ENCODE data around the gene LDLRAD3. TPM values are rescaled to one million over a fixed set of nuclear protein-coding genes. Genes with fewer than 3 reads are reported as not detected.
"Not testable (repeated sequence)": the region's sequence is repeated elsewhere in the genome, so short reads cannot be mapped to it uniquely, and the experiment has no call there.

Gene LDLRAD3
- total RNA-seq, 1 experiment from 2014 or later: not detected

DNA sequence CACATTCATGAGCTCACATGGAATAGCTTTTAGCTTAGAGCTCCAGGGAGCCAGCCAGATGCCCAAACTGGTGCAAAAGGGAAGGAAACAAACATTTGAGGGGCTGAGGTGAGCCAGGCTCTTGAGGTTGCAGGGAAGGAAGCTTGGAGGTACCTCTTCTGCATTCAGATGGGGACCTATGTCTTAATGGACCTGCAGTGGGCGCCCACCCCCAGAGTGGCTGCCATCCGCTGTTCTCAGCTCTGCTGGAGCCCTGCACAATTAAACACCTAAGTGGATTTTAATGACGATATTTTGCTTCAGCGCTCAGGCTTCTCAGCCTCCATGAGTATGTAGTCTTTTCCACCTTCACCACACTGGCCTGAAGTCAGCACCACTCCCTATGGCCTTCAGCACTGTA, 100.8 kb downstream of the LDLRAD3 start:
- H2AFZ ChIP-seq (ENCODE audit: low read length): no peak overlapping the region
- no peaks in the 10 kb centered on the region for H3K9me3 ChIP-seq (ENCODE audit: low read length)
- DNase-seq: no peak
- no peaks in the 10 kb centered on the region for H3K36me3 ChIP-seq (ENCODE audit: insufficient read depth, low read length)
- H4K20me1 ChIP-seq (ENCODE audit: insufficient read depth, low read depth, low read length): no peaks in the 10 kb centered on the region
- no peak overlapping the region for H3K9ac ChIP-seq (ENCODE audit: low read length)
- H3K4me3 ChIP-seq (ENCODE audit: low read length): no peak overlapping the region
- H3K9me2 ChIP-seq (replicated peaks; ENCODE audit: insufficient read depth, low read length): no peaks in the 10 kb centered on the region
- H3K4me1 ChIP-seq (ENCODE audit: low read length): peaks cover 8% of the 10 kb centered on the region
- H3K79me2 ChIP-seq (ENCODE audit: low read length): no peaks in the 10 kb centered on the region
- H3K27me3 ChIP-seq (ENCODE audit: low read length): no peaks in the 10 kb centered on the region
- H3K4me2 ChIP-seq (ENCODE audit: low read depth, low read length, poor library complexity, severe bottlenecking): no peak overlapping the region
- H3K27ac ChIP-seq (ENCODE audit: low read length): no peak overlapping the region

GRCh38 chr11:36045945-36046344, 102.1 kb downstream of the LDLRAD3 start:
- not testable (repeated sequence) for H3K36me3 ChIP-seq (ENCODE audit: insufficient read depth, low read length); H3K27ac ChIP-seq (ENCODE audit: low read length); H3K4me1 ChIP-seq (ENCODE audit: low read length); H3K4me2 ChIP-seq (ENCODE audit: low read depth, low read length, poor library complexity, severe bottlenecking); H3K79me2 ChIP-seq (ENCODE audit: low read length); H3K4me3 ChIP-seq (ENCODE audit: low read length); H3K27me3 ChIP-seq (ENCODE audit: low read length); H3K9me2 ChIP-seq (replicated peaks; ENCODE audit: insufficient read depth, low read length); H2AFZ ChIP-seq (ENCODE audit: low read length); H3K9ac ChIP-seq (ENCODE audit: low read length); H3K9me3 ChIP-seq (ENCODE audit: low read length); H4K20me1 ChIP-seq (ENCODE audit: insufficient read depth, low read depth, low read length); DNase-seq

GRCh38 chr11:36046932-36047331, 103.1 kb downstream of the LDLRAD3 start:
- no peak overlapping the region for H3K9ac ChIP-seq (ENCODE audit: low read length)
- H3K9me2 ChIP-seq (replicated peaks; ENCODE audit: insufficient read depth, low read length): no peaks in the 10 kb centered on the region
- no peak for DNase-seq
- no peaks in the 10 kb centered on the region for H3K36me3 ChIP-seq (ENCODE audit: insufficient read depth, low read length)
- no peak overlapping the region for H3K27ac ChIP-seq (ENCODE audit: low read length)
- H4K20me1 ChIP-seq (ENCODE audit: insufficient read depth, low read depth, low read length): no peaks in the 10 kb centered on the region
- peaks cover 8% of the 10 kb centered on the region for H3K4me1 ChIP-seq (ENCODE audit: low read length)
- no peaks in the 10 kb centered on the region for H3K9me3 ChIP-seq (ENCODE audit: low read length)
- H3K27me3 ChIP-seq (ENCODE audit: low read length): no peaks in the 10 kb centered on the region
- no peaks in the 10 kb centered on the region for H3K79me2 ChIP-seq (ENCODE audit: low read length)
- no peak overlapping the region for H3K4me3 ChIP-seq (ENCODE audit: low read length)
- H3K4me2 ChIP-seq (ENCODE audit: low read depth, low read length, poor library complexity, severe bottlenecking): no peak overlapping the region
- H2AFZ ChIP-seq (ENCODE audit: low read length): no peak overlapping the region

DNA sequence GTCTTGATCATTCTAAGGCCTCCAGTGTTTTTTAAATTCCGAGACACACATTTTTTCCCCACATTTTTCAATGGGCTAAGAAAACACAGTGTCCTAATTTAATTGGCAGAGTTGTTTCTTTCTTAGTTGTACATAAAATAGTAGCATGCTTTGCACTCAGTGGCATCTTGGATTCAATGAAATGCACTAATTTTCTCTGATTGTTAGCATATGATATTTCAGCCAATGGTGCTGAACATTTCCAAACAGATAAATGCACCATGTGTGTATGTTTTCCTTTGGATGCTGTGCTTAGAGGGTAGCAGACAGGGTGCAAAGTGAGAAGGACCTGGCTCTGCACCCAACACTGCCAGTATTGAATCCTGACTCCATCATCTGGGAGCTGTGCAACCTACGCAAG, 103.5 kb downstream of the LDLRAD3 start:
- H3K27me3 ChIP-seq (ENCODE audit: low read length): no peaks in the 10 kb centered on the region
- no peaks in the 10 kb centered on the region for H4K20me1 ChIP-seq (ENCODE audit: insufficient read depth, low read depth, low read length)
- no peak for DNase-seq

GRCh38 chr11:36048496-36049247, 104.8 kb downstream of the LDLRAD3 start:
- no peak for DNase-seq
- H3K9me3 ChIP-seq (ENCODE audit: low read length): no peaks in the 10 kb centered on the region
- H3K9ac ChIP-seq (ENCODE audit: low read length): no peak overlapping the region
- no peaks in the 10 kb centered on the region for H3K9me2 ChIP-seq (replicated peaks; ENCODE audit: insufficient read depth, low read length)
- no peak overlapping the region for H3K4me3 ChIP-seq (ENCODE audit: low read length)
- H3K27me3 ChIP-seq (ENCODE audit: low read length): no peaks in the 10 kb centered on the region
- no peaks in the 10 kb centered on the region for H3K79me2 ChIP-seq (ENCODE audit: low read length)
- no peak overlapping the region for H3K27ac ChIP-seq (ENCODE audit: low read length)
- no peaks in the 10 kb centered on the region for H4K20me1 ChIP-seq (ENCODE audit: insufficient read depth, low read depth, low read length)
- no peak overlapping the region for H2AFZ ChIP-seq (ENCODE audit: low read length)
- no peaks in the 10 kb centered on the region for H3K4me1 ChIP-seq (ENCODE audit: low read length)
- no peak overlapping the region for H3K4me2 ChIP-seq (ENCODE audit: low read depth, low read length, poor library complexity, severe bottlenecking)
- no peaks in the 10 kb centered on the region for H3K36me3 ChIP-seq (ENCODE audit: insufficient read depth, low read length)

More for the DNA sequence above, 103.5 kb downstream of the LDLRAD3 start:
- no peaks in the 10 kb centered on the region for H3K9me3 ChIP-seq (ENCODE audit: low read length)
- H2AFZ ChIP-seq (ENCODE audit: low read length): no peak overlapping the region
- peaks cover 5% of the 10 kb centered on the region for H3K4me1 ChIP-seq (ENCODE audit: low read length)
- H3K9me2 ChIP-seq (replicated peaks; ENCODE audit: insufficient read depth, low read length): no peaks in the 10 kb centered on the region
- no peak overlapping the region for H3K27ac ChIP-seq (ENCODE audit: low read length)
- H3K36me3 ChIP-seq (ENCODE audit: insufficient read depth, low read length): no peaks in the 10 kb centered on the region
- no peak overlapping the region for H3K9ac ChIP-seq (ENCODE audit: low read length)
- no peaks in the 10 kb centered on the region for H3K79me2 ChIP-seq (ENCODE audit: low read length)
- H3K4me3 ChIP-seq (ENCODE audit: low read length): no peak overlapping the region
- no peak overlapping the region for H3K4me2 ChIP-seq (ENCODE audit: low read depth, low read length, poor library complexity, severe bottlenecking)

- no peak for DNase-seq
- Histone ChIP-seq H2AFZ (ENCODE audit: low read length) (no peak overlapping the region), H3K27ac (ENCODE audit: low read length) (no peak overlapping the region), H3K27me3 (ENCODE audit: low read length) (no peaks in the 10 kb centered on the region), H3K4me3 (ENCODE audit: low read length) (no peak overlapping the region), H3K79me2 (ENCODE audit: low read length) (no peaks in the 10 kb centered on the region), H3K9me2 (replicated peaks; ENCODE audit: insufficient read depth, low read length) (no peaks in the 10 kb centered on the region), H3K4me1 (ENCODE audit: low read length) (no peaks in the 10 kb centered on the region), H3K4me2 (ENCODE audit: low read depth, low read length, poor library complexity, severe bottlenecking) (no peak overlapping the region), H3K9ac (ENCODE audit: low read length) (no peak overlapping the region), H3K9me3 (ENCODE audit: low read length) (no peaks in the 10 kb centered on the region), H3K36me3 (ENCODE audit: insufficient read depth, low read length) (no peaks in the 10 kb centered on the region), H4K20me1 (ENCODE audit: insufficient read depth, low read depth, low read length) (no peaks in the 10 kb centered on the region)
These were observed 107.6 kb downstream of the LDLRAD3 start for GRCh38 chr11:36051235-36052144.

DNA sequence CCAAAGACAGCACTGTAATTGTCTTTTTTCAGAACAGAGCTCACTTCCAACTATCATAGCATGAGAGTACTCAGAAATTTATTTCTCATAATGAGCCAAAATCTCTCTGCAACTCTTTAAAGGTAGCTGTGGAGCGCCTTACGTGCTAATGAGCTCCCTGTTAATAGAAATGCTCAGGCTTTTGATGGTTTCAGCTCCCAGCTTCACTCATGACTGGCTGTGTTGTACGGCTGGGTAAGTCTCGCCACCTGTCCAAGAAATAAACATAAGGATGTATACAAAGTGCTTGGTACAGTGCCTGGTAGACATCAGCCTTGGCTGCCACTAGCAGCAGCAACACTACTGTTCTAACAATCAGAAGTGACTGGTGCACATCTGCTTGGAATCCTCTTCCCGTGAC, 109.4 kb downstream of the LDLRAD3 start:
- Histone ChIP-seq H3K36me3 (ENCODE audit: insufficient read depth, low read length) (no peaks in the 10 kb centered on the region), H2AFZ (ENCODE audit: low read length) (no peak overlapping the region), H4K20me1 (ENCODE audit: insufficient read depth, low read depth, low read length) (no peaks in the 10 kb centered on the region), H3K4me2 (ENCODE audit: low read depth, low read length, poor library complexity, severe bottlenecking) (no peak overlapping the region), H3K9me2 (replicated peaks; ENCODE audit: insufficient read depth, low read length) (no peaks in the 10 kb centered on the region), H3K4me1 (ENCODE audit: low read length) (no peaks in the 10 kb centered on the region), H3K4me3 (ENCODE audit: low read length) (no peak overlapping the region), H3K9me3 (ENCODE audit: low read length) (no peaks in the 10 kb centered on the region), H3K27ac (ENCODE audit: low read length) (no peak overlapping the region), H3K9ac (ENCODE audit: low read length) (no peak overlapping the region), H3K79me2 (ENCODE audit: low read length) (no peaks in the 10 kb centered on the region), H3K27me3 (ENCODE audit: low read length) (no peaks in the 10 kb centered on the region)
- DNase-seq: no peak

GRCh38 chr11:36053862-36054261, 110.0 kb downstream of the LDLRAD3 start:
- Histone ChIP-seq H3K9me3 (ENCODE audit: low read length) (no peaks in the 10 kb centered on the region), H3K9ac (ENCODE audit: low read length) (no peak overlapping the region), H3K4me3 (ENCODE audit: low read length) (no peak overlapping the region), H3K9me2 (replicated peaks; ENCODE audit: insufficient read depth, low read length) (no peaks in the 10 kb centered on the region), H3K27ac (ENCODE audit: low read length) (no peak overlapping the region), H3K36me3 (ENCODE audit: insufficient read depth, low read length) (no peaks in the 10 kb centered on the region), H3K79me2 (ENCODE audit: low read length) (no peaks in the 10 kb centered on the region), H3K27me3 (ENCODE audit: low read length) (no peaks in the 10 kb centered on the region), H2AFZ (ENCODE audit: low read length) (no peak overlapping the region), H4K20me1 (ENCODE audit: insufficient read depth, low read depth, low read length) (no peaks in the 10 kb centered on the region), H3K4me2 (ENCODE audit: low read depth, low read length, poor library complexity, severe bottlenecking) (no peak overlapping the region), H3K4me1 (ENCODE audit: low read length) (no peaks in the 10 kb centered on the region)
- no peak for DNase-seq

All from Karpas-422 (cell line).